ENCODE results near the gene LYVE1.

Gene LYVE1

GRCh38 chr11:10561043-10561818 is 7.2 kb downstream of the LYVE1 start:
- H3K4me3 ChIP-seq (ENCODE audit: low read length): no peak overlapping the region
- no peak for DNase-seq (ENCODE audit: low read depth)
- TF ChIP-seq CTCF (conservative IDR thresholded peaks at IDR 0.05; ENCODE audit: low read depth, low read length): no peak

GRCh38 chr11:10558288-10558687 is 10.2 kb downstream of the LYVE1 start:
- DNase-seq (ENCODE audit: low read depth): no peak
- no peak overlapping the region for H3K4me3 ChIP-seq (ENCODE audit: low read length)
- no peak for TF ChIP-seq CTCF (conservative IDR thresholded peaks at IDR 0.05; ENCODE audit: low read depth, low read length)

GRCh38 chr11:10556590-10556989 is 11.9 kb downstream of the LYVE1 start:
- DNase-seq (ENCODE audit: low read depth): no peak
- no peak for TF ChIP-seq CTCF (conservative IDR thresholded peaks at IDR 0.05; ENCODE audit: low read depth, low read length)
- no peak overlapping the region for H3K4me3 ChIP-seq (ENCODE audit: low read length)

GRCh38 chr11:10551845-10552352 is 16.6 kb downstream of the LYVE1 start:
- no peak overlapping the region for H3K4me3 ChIP-seq (ENCODE audit: low read length)
- DNase-seq (ENCODE audit: low read depth): no peak
- no peak for TF ChIP-seq CTCF (conservative IDR thresholded peaks at IDR 0.05; ENCODE audit: low read depth, low read length)

DNA sequence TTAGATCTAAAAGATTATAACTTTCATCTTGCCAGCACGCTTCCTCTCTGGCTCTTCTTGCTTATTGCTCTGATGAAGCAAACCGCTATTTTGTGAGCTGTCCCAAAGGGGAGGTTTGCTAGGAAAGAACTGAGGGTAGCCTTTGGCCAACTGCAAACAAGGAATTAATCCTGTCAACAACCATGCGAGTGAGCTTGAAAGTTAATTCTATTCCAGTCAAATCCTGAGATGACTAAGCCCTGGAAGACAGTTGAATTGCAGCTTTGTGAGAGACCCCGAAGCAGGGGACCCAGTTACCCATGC is 17.2 kb downstream of the LYVE1 start:
- no peak overlapping the region for H3K4me3 ChIP-seq (ENCODE audit: low read length)
- TF ChIP-seq CTCF (conservative IDR thresholded peaks at IDR 0.05; ENCODE audit: low read depth, low read length): no peak
- DNase-seq (ENCODE audit: low read depth): no peak

DNA sequence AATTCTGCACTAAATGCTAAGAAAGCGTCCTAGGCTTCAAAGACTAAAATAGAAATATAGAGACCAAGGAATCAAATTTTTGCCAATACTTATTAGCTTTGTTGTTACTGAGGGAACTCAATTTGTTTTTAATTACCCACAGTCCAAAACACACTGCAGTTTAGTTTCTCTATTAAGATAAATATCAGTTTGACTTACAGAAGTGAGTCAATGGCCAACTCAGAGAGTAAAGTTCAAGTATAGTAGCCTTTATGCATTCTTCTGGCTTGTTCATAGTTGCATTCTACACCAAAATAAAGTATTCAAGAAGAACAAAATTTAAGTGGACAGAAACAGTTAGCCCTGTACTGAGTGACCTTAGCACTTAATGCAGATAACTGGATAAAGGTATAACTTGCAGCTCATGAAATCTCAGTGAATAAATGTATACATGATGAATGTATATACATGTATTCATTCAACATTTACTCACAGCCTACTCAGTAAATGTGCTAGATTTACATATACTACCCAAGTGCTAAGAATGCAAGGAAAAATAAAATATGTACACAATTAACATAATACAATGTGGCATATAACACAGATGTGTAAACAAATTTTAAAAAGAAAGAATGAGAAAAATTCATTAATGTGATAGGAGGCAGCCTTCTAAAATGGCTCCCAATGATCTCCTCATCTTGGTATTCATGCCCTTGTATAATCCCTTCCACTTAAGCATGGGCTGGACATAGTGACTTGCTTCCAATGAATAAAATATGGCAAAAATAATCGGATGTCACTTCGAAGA is 17.8 kb downstream of the LYVE1 start:
- TF ChIP-seq CTCF (conservative IDR thresholded peaks at IDR 0.05; ENCODE audit: low read depth, low read length): no peak
- no peak overlapping the region for H3K4me3 ChIP-seq (ENCODE audit: low read length)
- DNase-seq (ENCODE audit: low read depth): no peak
